ENCODE measurements around the gene PLXNC1.
"Not testable (repeated sequence)": the region's sequence is repeated elsewhere in the genome, so short reads cannot be mapped to it uniquely, and the experiment has no call there.

PLXNC1 gene

GRCh38 chr12:94305130-94305957 lies 157.0 kb downstream of the PLXNC1 start:
- no peak for DNase-seq

GRCh38 chr12:94308612-94309011 lies 160.2 kb downstream of the PLXNC1 start:
- no peak for DNase-seq

GRCh38 chr12:94309373-94309772 lies 161.0 kb downstream of the PLXNC1 start:
- no peak for DNase-seq

- no peak for DNase-seq
Measured at GRCh38 chr12:94312378-94312777, 164.0 kb downstream of the PLXNC1 start.

GRCh38 chr12:94316600-94316999 lies 168.2 kb downstream of the PLXNC1 start:
- not testable (repeated sequence) for DNase-seq

- DNase-seq: no peak
Measured at GRCh38 chr12:94318181-94318580, 169.8 kb downstream of the PLXNC1 start.

GRCh38 chr12:94320109-94320508 lies 171.7 kb downstream of the PLXNC1 start:
- DNase-seq: no peak

- DNase-seq: no peak
Measured at GRCh38 chr12:94322346-94322745, 174.0 kb downstream of the PLXNC1 start.

- no peak for DNase-seq
Measured at GRCh38 chr12:94326234-94326633, 177.9 kb downstream of the PLXNC1 start.

GRCh38 chr12:94326727-94327126 lies 178.3 kb downstream of the PLXNC1 start:
- DNase-seq: no peak

- no peak for DNase-seq
Measured at GRCh38 chr12:94327809-94328208, 179.4 kb downstream of the PLXNC1 start.

GRCh38 chr12:94329366-94329765 lies 181.0 kb downstream of the PLXNC1 start:
- no peak for DNase-seq

- DNase-seq: no peak
Measured at GRCh38 chr12:94333396-94333795, 185.0 kb downstream of the PLXNC1 start.

- no peak for DNase-seq
Measured at GRCh38 chr12:94336211-94336925, 188.0 kb downstream of the PLXNC1 start.

- no peak for DNase-seq
Measured at GRCh38 chr12:94338006-94338794, 189.8 kb downstream of the PLXNC1 start.

GRCh38 chr12:94340573-94340972 lies 192.2 kb downstream of the PLXNC1 start:
- no peak for DNase-seq

- DNase-seq: no peak
Measured at GRCh38 chr12:94353130-94353529, 204.8 kb downstream of the PLXNC1 start.

Measured in NCI-H1436 (cell line).